DND-41 (cell line): Measurements from ENCODE around the gene ARID3A.
A peak's percentile ranks its signal among the peaks of the same experiment; 100 is the strongest.

Experiments
- ATAC-seq: fragments of 200-7000 bp; cut with Tn5 transposase; 3 replicates; pipeline ENCODE4 v1.9.1; 2021; ENCODE audit warnings: low read depth; ENCODE audit not compliant: insufficient read depth
- DNase-seq: peaks from one replicate; pipeline ENCODE4 v3.0.0-alpha.2; 2020
- H2AFZ ChIP-seq: 2 replicates; pipeline ENCODE4 v1.6.0; 2012; ENCODE audit warnings: low read depth, low read length
- H3K27ac ChIP-seq: 2 replicates; pipeline ENCODE4 v1.5.1; 2012; ENCODE audit warnings: low read length, inconsistent platforms
- H3K27me3 ChIP-seq: fragments of 200-600 bp; sonication (generic); 2 replicates; pipeline ENCODE4 v1.6.0; 2012; ENCODE audit warnings: low read length, mild to moderate bottlenecking, inconsistent platforms; ENCODE audit not compliant: insufficient read depth, poor library complexity
- H3K36me3 ChIP-seq: 2 replicates; pipeline ENCODE4 v1.5.1; 2012; ENCODE audit warnings: low read length, inconsistent platforms; ENCODE audit not compliant: insufficient read depth
- H3K4me1 ChIP-seq: 2 replicates; pipeline ENCODE4 v1.5.1; 2012; ENCODE audit warnings: mild to moderate bottlenecking, low read length; ENCODE audit not compliant: insufficient read depth
- H3K4me2 ChIP-seq: 2 replicates; pipeline ENCODE4 v1.6.0; 2012; ENCODE audit warnings: mild to moderate bottlenecking, moderate library complexity, low read length, inconsistent platforms; ENCODE audit not compliant: insufficient read depth
- H3K4me3 ChIP-seq, 2 experiments: fragments of 200-600 bp in 1 of 2; shearing (Covaris generic) in 1 of 2; 2 replicates each; pipeline ENCODE4 v1.5.1; 2012 to 2016; ENCODE audit warnings: inconsistent platforms in 2 of 2, low read length in 2 of 2, mild to moderate bottlenecking in 2 of 2, low read depth in 1 of 2, moderate library complexity in 1 of 2
- H3K79me2 ChIP-seq: 2 replicates; pipeline ENCODE4 v1.6.0; 2012; ENCODE audit warnings: low read length, inconsistent platforms; ENCODE audit not compliant: insufficient read depth
- H3K9ac ChIP-seq: 2 replicates; pipeline ENCODE4 v1.6.0; 2012; ENCODE audit warnings: low read depth, mild to moderate bottlenecking, inconsistent platforms, low read length, moderate library complexity
- H3K9me3 ChIP-seq: 2 replicates; pipeline ENCODE4 v1.5.1; 2012; ENCODE audit warnings: low read length, moderate library complexity, mild to moderate bottlenecking, inconsistent platforms; ENCODE audit not compliant: insufficient read depth, severe bottlenecking
- H4K20me1 ChIP-seq: 2 replicates; pipeline ENCODE4 v1.6.0; 2012; ENCODE audit warnings: low read length; ENCODE audit not compliant: insufficient read depth
- EZH2 ChIP-seq: IDR thresholded peaks from 3 replicates; pipeline ENCODE4 v1.6.1; 2012; ENCODE audit warnings: borderline replicate concordance, low read depth, mild to moderate bottlenecking, moderate library complexity, low read length, inconsistent platforms; ENCODE audit not compliant: severe bottlenecking
- TF ChIP-seq, protein P1 (sequence below): IDR thresholded peaks from 2 replicates; pipeline ENCODE4 v1.5.1; 2012; ENCODE audit warnings: borderline replicate concordance, low read length, moderate library complexity, mild to moderate bottlenecking; ENCODE audit not compliant: poor library complexity, severe bottlenecking; ENCODE audit errors: extremely low read depth

The ARID3A gene

DNA sequence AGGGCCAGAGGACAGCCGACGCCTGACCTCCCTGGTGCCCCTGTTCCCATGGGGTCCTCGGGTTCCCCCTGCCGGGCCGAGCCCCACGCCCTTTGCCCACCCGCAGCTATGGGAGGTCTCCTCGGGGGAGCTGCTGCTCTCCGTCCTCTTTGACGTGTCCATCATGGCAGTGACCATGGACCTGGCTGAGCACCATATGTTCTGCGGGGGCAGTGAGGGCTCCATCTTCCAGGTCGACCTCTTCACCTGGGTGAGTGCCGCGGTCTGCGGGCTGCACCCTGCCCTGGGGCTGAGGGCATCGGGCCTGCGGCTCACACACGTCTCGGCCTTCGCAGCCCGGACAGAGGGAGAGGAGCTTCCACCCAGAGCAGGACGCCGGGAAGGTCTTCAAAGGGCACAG, 64.9 kb downstream of the ARID3A start:
- TF ChIP-seq, protein P1, sequence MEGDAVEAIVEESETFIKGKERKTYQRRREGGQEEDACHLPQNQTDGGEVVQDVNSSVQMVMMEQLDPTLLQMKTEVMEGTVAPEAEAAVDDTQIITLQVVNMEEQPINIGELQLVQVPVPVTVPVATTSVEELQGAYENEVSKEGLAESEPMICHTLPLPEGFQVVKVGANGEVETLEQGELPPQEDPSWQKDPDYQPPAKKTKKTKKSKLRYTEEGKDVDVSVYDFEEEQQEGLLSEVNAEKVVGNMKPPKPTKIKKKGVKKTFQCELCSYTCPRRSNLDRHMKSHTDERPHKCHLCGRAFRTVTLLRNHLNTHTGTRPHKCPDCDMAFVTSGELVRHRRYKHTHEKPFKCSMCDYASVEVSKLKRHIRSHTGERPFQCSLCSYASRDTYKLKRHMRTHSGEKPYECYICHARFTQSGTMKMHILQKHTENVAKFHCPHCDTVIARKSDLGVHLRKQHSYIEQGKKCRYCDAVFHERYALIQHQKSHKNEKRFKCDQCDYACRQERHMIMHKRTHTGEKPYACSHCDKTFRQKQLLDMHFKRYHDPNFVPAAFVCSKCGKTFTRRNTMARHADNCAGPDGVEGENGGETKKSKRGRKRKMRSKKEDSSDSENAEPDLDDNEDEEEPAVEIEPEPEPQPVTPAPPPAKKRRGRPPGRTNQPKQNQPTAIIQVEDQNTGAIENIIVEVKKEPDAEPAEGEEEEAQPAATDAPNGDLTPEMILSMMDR: no peak
- no peak for TF ChIP-seq EZH2
- peaks cover 76% of the 10 kb centered on the region for H3K36me3 ChIP-seq
- H3K4me1 ChIP-seq: peaks cover 5% of the 10 kb centered on the region
- no peak overlapping the region for H3K4me2 ChIP-seq
- peaks cover 10% of the 10 kb centered on the region for H3K79me2 ChIP-seq
- no peak for ATAC-seq
- no peak overlapping the region for H3K27ac ChIP-seq
- no peak overlapping the region for H3K9ac ChIP-seq
- H4K20me1 ChIP-seq: peaks cover 51% of the 10 kb centered on the region
- no peaks in the 10 kb centered on the region for H3K27me3 ChIP-seq
- no peak overlapping the region for H2AFZ ChIP-seq
- H3K4me3 ChIP-seq: no peak overlapping the region
- DNase-seq: no peak
- no peaks in the 10 kb centered on the region for H3K9me3 ChIP-seq

DNA sequence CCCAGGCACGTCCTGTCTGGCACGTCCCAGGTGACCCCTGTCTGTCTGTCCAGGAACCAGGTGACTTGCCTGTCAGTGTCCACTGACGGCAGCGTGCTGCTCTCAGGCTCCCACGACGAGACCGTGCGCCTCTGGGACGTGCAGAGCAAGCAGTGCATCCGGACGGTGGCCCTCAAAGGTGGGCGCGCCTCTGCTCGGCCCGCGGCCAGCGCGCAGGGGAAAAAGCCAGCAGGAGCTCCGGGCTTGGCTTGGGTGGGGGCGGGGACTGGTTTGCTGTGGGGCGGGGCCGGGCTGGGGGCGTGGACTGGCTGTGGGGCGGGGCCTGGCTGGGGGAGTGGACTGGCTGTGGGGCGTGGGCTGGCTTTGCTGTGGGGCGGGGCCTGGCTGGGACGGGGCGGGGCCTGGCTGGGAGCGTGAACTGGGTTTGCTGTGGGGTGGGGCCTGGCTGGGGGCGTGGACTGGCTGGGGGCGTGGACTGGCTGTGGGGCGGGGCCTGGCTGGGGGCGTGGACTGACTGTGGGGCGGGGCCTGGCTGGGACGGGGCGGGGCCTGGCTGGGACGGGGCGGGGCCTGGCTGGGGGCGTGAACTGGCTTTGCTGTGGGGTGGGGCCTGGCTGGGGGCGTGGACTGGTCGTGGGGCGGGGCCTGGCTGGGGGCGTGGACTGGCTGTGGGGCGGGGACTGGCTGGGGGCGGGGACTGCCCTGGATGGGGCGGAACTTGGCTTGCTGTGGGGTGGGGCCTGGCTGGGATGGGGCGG, 65.5 kb downstream of the ARID3A start:
- peak; percentile 66 for DNase-seq
- no peak for TF ChIP-seq EZH2
- TF ChIP-seq, protein P1: no peak
- Histone ChIP-seq H3K27me3 (peaks cover 4% of the 10 kb centered on the region), H3K9ac (no peak overlapping the region), H2AFZ (no peak overlapping the region), H3K27ac (no peak overlapping the region), H4K20me1 (peaks cover 49% of the 10 kb centered on the region), H3K4me2 (no peak overlapping the region), H3K36me3 (peaks cover 69% of the 10 kb centered on the region), H3K4me1 (peaks cover 7% of the 10 kb centered on the region), H3K9me3 (no peaks in the 10 kb centered on the region), H3K4me3 (no peak overlapping the region), H3K79me2 (peaks cover 5% of the 10 kb centered on the region; the same call in 1 of the 2 replicates)
- peak; percentile 43; the same call in 1 of the 3 replicates for ATAC-seq

DNA sequence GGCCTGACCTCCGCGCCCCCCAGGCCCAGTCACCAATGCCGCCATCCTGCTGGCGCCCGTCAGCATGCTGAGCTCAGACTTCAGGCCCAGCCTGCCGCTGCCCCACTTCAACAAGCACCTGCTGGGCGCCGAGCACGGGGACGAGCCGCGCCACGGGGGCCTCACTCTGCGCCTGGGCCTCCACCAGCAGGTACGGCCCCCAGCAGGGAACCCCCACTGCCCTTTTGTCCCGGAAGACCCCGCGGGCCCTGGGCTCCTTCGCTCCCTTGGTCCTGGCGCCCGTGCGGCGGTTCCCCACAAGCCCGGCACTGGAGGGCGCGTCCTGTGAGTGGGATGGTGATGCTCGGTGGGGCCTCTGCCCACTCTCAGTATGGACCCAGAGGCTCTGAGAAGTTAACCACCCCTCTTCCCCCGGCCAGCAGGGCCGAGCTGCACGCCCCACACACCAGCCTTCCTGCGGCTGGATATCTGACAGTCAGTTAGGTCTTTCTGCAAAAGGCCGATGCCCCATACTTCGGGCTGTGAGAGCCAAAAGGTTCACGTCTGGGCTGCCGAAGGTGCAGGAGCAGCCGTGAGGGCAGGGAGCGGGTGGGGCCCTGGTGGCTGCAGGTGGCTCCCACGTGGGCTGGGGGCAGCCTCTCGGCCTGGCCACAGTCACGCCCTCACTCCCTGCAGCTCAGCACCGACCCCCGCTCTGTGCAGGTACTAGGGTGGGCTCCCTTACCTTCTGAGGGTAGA, 66.3 kb downstream of the ARID3A start:
- no peak overlapping the region for H3K4me2 ChIP-seq
- TF ChIP-seq EZH2: no peak
- no peak overlapping the region for H2AFZ ChIP-seq
- DNase-seq (no peak), ATAC-seq (no peak)
- H3K27me3 ChIP-seq: peaks cover 6% of the 10 kb centered on the region
- no peak overlapping the region for H3K4me3 ChIP-seq
- no peak overlapping the region for H3K9ac ChIP-seq
- peaks cover 9% of the 10 kb centered on the region for H3K4me1 ChIP-seq
- no peaks in the 10 kb centered on the region for H3K9me3 ChIP-seq
- peaks cover 49% of the 10 kb centered on the region for H4K20me1 ChIP-seq
- H3K27ac ChIP-seq: no peak overlapping the region
- H3K79me2 ChIP-seq: no peaks in the 10 kb centered on the region
- peaks cover 62% of the 10 kb centered on the region for H3K36me3 ChIP-seq

DNA sequence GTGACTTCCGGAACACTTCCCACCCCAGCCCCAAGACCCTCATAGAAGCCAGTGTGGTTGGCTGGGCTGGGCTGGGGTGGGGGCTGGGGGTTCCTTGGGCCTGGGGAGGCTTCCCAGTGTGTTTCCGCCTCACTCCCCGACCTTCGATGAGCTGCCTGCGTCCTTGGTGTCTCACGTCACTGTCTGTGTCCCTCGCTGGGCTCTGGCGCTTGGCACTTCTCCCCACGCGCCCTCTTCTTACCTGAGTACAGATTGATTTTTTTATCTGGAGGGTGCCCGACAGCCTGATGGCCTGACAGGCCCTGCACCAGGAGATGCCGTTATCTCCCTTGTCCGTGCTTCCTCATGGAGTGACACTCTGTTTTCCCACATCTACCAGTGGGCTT, 66.8 kb downstream of the ARID3A start:
- ATAC-seq (no peak), DNase-seq (no peak)
- TF ChIP-seq, protein P1: no peak
- TF ChIP-seq EZH2: no peak
- Histone ChIP-seq H3K4me2 (no peak overlapping the region), H3K4me1 (peaks cover 9% of the 10 kb centered on the region), H4K20me1 (peaks cover 49% of the 10 kb centered on the region), H3K79me2 (no peaks in the 10 kb centered on the region), H3K27ac (no peak overlapping the region), H2AFZ (no peak overlapping the region), H3K4me3 (no peak overlapping the region), H3K9ac (no peak overlapping the region), H3K36me3 (peaks cover 57% of the 10 kb centered on the region), H3K9me3 (no peaks in the 10 kb centered on the region), H3K27me3 (peaks cover 6% of the 10 kb centered on the region)
